ENCODE measurements around the gene TRIOBP.

The TRIOBP gene

GRCh38 chr22:37664249-37665101, 32.4 kb upstream of the TRIOBP start:
- DNase-seq, result no peak

GRCh38 chr22:37665487-37665886, 31.4 kb upstream of the TRIOBP start:
- no peak for DNase-seq

- no peak for DNase-seq
Measured at GRCh38 chr22:37669586-37669985, 27.3 kb upstream of the TRIOBP start.

- peak; percentile 39 for DNase-seq
Measured at GRCh38 chr22:37672206-37672919, 24.5 kb upstream of the TRIOBP start.

GRCh38 chr22:37672920-37673455, 23.9 kb upstream of the TRIOBP start:
- no peak for DNase-seq

- DNase-seq, result no peak
Measured at GRCh38 chr22:37674248-37674647, 22.6 kb upstream of the TRIOBP start.

GRCh38 chr22:37674951-37675929, 21.6 kb upstream of the TRIOBP start, which contains the start of gene LGALS1:
TSS of gene LGALS1 (plus strand) at chr22:37675636. CDS start at chr22:37675703, 67 bp downstream.
- DNase-seq, result peak; percentile 64

- peak; percentile 49 for DNase-seq
Measured at GRCh38 chr22:37675930-37676735, 20.7 kb upstream of the TRIOBP start.

GRCh38 chr22:37676736-37677492, 19.9 kb upstream of the TRIOBP start:
- peak; percentile 96 for DNase-seq

GRCh38 chr22:37677493-37677974, 19.3 kb upstream of the TRIOBP start:
- DNase-seq, result no peak

- DNase-seq, result no peak
Measured at GRCh38 chr22:37678372-37678771, 18.5 kb upstream of the TRIOBP start.

- DNase-seq, result no peak
Measured at GRCh38 chr22:37679670-37680069, 17.2 kb upstream of the TRIOBP start.

GRCh38 chr22:37680191-37680851, 16.5 kb upstream of the TRIOBP start:
- no peak for DNase-seq

- no peak for DNase-seq
Measured at GRCh38 chr22:37681001-37681424, 15.8 kb upstream of the TRIOBP start.

- peak; percentile 75 for DNase-seq
Measured at GRCh38 chr22:37681556-37682049, 15.2 kb upstream of the TRIOBP start.

- DNase-seq, result no peak
Measured at GRCh38 chr22:37684803-37685615, 11.8 kb upstream of the TRIOBP start.

GRCh38 chr22:37686002-37686982, 10.6 kb upstream of the TRIOBP start, which contains the start of gene NOL12:
TSS of gene NOL12 (plus strand) at chr22:37686343. CDS start at chr22:37686393, 50 bp downstream.
- DNase-seq, result peak; percentile 83

- no peak for DNase-seq
Measured at GRCh38 chr22:37690407-37690806, 6.4 kb upstream of the TRIOBP start.
